ENCODE data around the gene PCSK2.

DNA sequence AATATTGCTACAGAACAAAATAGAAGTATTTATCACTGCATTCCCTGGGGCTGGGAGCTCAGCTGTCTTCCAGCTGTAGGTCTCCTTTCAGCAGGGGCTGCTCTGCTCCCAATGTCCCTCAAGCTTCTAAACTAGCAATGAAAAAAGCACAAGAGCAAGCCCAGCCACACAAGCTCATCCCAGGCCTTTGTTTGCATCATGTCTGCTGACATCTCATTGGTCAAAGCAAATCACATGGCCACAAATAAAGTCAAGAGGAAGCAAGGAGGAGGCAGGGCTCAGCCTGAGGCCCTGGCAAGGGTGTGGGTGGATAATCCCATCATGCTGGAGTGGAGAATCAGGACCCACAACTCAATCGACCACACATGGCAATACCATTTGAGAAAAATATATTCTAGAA lies 306.6 kb downstream of the PCSK2 start:
- no peak for TF ChIP-seq CTCF (conservative IDR thresholded peaks at IDR 0.05; ENCODE audit: low read depth, low read length)
- TF ChIP-seq EZH2 (IDR thresholded peaks at IDR 0.05; ENCODE audit: borderline replicate concordance, low read depth, low read length, poor library complexity, severe bottlenecking), result no peak

All from A673 (cell line).